Suprapubic skin (tissue), 3 donors: ENCODE measurements around the gene LRCOL1.

Experiments used
- CTCF ChIP-seq, 2 donors: fragments of 200-600 bp in 1 of 2; fragments of 450-650 bp in 1 of 2; sonication (generic) in 1 of 2; IDR thresholded peaks; one replicate each; pipeline ENCODE4 v1.5.1; 2016 to 2019; ENCODE audit warnings: antibody characterized with exemption in 2 of 2, mild to moderate bottlenecking in 1 of 2, moderate library complexity in 1 of 2
- POLR2A ChIP-seq, 2 donors: fragments of 450-650 bp; IDR thresholded peaks; one replicate each; pipeline ENCODE4 v1.6.1; 2017; ENCODE audit warnings: antibody characterized with exemption in 2 of 2, mild to moderate bottlenecking in 2 of 2, moderate library complexity in 2 of 2

- TF ChIP-seq POLR2A (IDR thresholded peaks at IDR 0.05) (no peak), CTCF (IDR thresholded peaks at IDR 0.05) (no peak)
Observed at GRCh38 chr12:132648616-132649225, 38.3 kb upstream of the LRCOL1 start.
